CD14-positive monocyte (primary cell): Measurements from ENCODE around the gene SCYL1. TPM values are rescaled to one million over a fixed set of nuclear protein-coding genes. Genes with fewer than 3 reads are reported as not detected.
A peak's percentile ranks its signal among the peaks of the same experiment; 100 is the strongest.

Source experiments
- DNase-seq, 3 donors: peaks; one replicate each; pipeline ENCODE4 v3.0.0-alpha.2; 2011 to 2022
- H2AFZ ChIP-seq: 2 replicates; pipeline ENCODE4 v1.6.0; 2012; ENCODE audit warnings: mild to moderate bottlenecking, low read depth, low read length, inconsistent platforms; ENCODE audit not compliant: insufficient read depth, poor library complexity, severe bottlenecking
- H3K27ac ChIP-seq, 2 donors: 1 replicate in 1 of 2; 2 replicates in 1 of 2; pipeline ENCODE4 v1.5.1; 2012 to 2013; ENCODE audit warnings: low read length in 2 of 2, control low read depth in 1 of 2, inconsistent platforms in 1 of 2, low read depth in 1 of 2, mild to moderate bottlenecking in 1 of 2
- H3K27me3 ChIP-seq, 2 donors: one replicate each; pipeline versions ENCODE4 v1.6.0 to v1.6.1; 2011 to 2013; ENCODE audit warnings: low read length in 2 of 2; ENCODE audit not compliant: control insufficient read depth in 2 of 2, insufficient read depth in 2 of 2
- H3K36me3 ChIP-seq, 2 donors: replicated peaks in 1 of 2; 1 replicate in 1 of 2; 2 replicates in 1 of 2; pipeline versions ENCODE4 v1.5.1 to v1.6.1; 2012 to 2013; ENCODE audit warnings: low read length in 2 of 2, control low read depth in 1 of 2, inconsistent platforms in 1 of 2, mild to moderate bottlenecking in 1 of 2; ENCODE audit not compliant: insufficient read depth in 2 of 2, control insufficient read depth in 1 of 2
- H3K4me1 ChIP-seq, 2 donors: 1 replicate in 1 of 2; 2 replicates in 1 of 2; pipeline versions ENCODE4 v1.5.1 to v1.6.1; 2012 to 2013; ENCODE audit warnings: low read length in 2 of 2, control low read depth in 1 of 2, inconsistent platforms in 1 of 2, mild to moderate bottlenecking in 1 of 2, moderate library complexity in 1 of 2; ENCODE audit not compliant: insufficient read depth in 2 of 2, control insufficient read depth in 1 of 2
- H3K4me2 ChIP-seq: replicated peaks from 2 replicates; pipeline ENCODE3; 2012; ENCODE audit warnings: low read length, moderate library complexity, mild to moderate bottlenecking; ENCODE audit not compliant: poor library complexity, severe bottlenecking; ENCODE audit errors: extremely low read depth
- H3K4me3 ChIP-seq, 3 experiments: fragments of 200-600 bp in 1 of 3; sonication (generic) in 1 of 3; replicated peaks in 1 of 3; 1 replicate in 2 of 3; 2 replicates in 1 of 3; pipeline ENCODE4 v1.5.1; 2011 to 2013; ENCODE audit warnings: low read length in 3 of 3, mild to moderate bottlenecking in 3 of 3, control low read depth in 2 of 3, low read depth in 2 of 3, inconsistent platforms in 1 of 3, moderate library complexity in 1 of 3
- H3K79me2 ChIP-seq: 2 replicates; pipeline ENCODE4 v1.6.0; 2012; ENCODE audit warnings: mild to moderate bottlenecking, control low read depth, inconsistent platforms, low read length, moderate library complexity; ENCODE audit not compliant: insufficient read depth
- H3K9ac ChIP-seq: 2 replicates; pipeline ENCODE4 v1.6.0; 2017; ENCODE audit warnings: low read length, mild to moderate bottlenecking; ENCODE audit not compliant: insufficient read depth, poor library complexity, severe bottlenecking
- H3K9me3 ChIP-seq, 2 donors: replicated peaks in 1 of 2; 1 replicate in 1 of 2; 2 replicates in 1 of 2; pipeline versions ENCODE4 v1.5.1 to v1.6.1; 2012 to 2013; ENCODE audit warnings: low read length in 2 of 2, control low read depth in 1 of 2; ENCODE audit not compliant: control insufficient read depth in 1 of 2, insufficient read depth in 1 of 2
- H4K20me1 ChIP-seq: 2 replicates; pipeline ENCODE4 v1.6.0; 2012; ENCODE audit warnings: mild to moderate bottlenecking, low read length, control low read depth, moderate library complexity; ENCODE audit not compliant: insufficient read depth
- H3K27ac Mint-ChIP-seq, 7 donors: one replicate each; pipeline ENCODE4 v1.8.0; 2020; ENCODE audit warnings: mild to moderate bottlenecking in 7 of 7, mixed read lengths in 7 of 7, moderate library complexity in 6 of 7, inconsistent platforms in 2 of 7
- H3K27me3 Mint-ChIP-seq, 3 donors: one replicate each; pipeline ENCODE4 v1.8.0; 2021 to 2022; ENCODE audit warnings: low read depth in 3 of 3, mild to moderate bottlenecking in 3 of 3, mixed read lengths in 3 of 3, moderate library complexity in 3 of 3, inconsistent platforms in 1 of 3
- H3K36me3 Mint-ChIP-seq, 2 donors: one replicate each; pipeline ENCODE4 v1.8.0; 2020; ENCODE audit warnings: mixed read lengths in 2 of 2, inconsistent platforms in 1 of 2, mild to moderate bottlenecking in 1 of 2
- H3K4me1 Mint-ChIP-seq: one replicate; pipeline ENCODE4 v1.8.0; 2020; ENCODE audit warnings: mild to moderate bottlenecking, mixed read lengths
- H3K4me3 Mint-ChIP-seq, 2 donors: one replicate each; pipeline ENCODE4 v1.8.0; 2020; ENCODE audit warnings: mild to moderate bottlenecking in 2 of 2, mixed read lengths in 2 of 2, moderate library complexity in 1 of 2
- H3K9me3 Mint-ChIP-seq, 7 donors: one replicate each; pipeline ENCODE4 v1.8.0; 2020 to 2022; ENCODE audit warnings: mixed read lengths in 7 of 7, mild to moderate bottlenecking in 6 of 7, moderate library complexity in 6 of 7, inconsistent platforms in 2 of 7
- CTCF ChIP-seq: fragments of 200-600 bp; IDR thresholded peaks from one replicate; pipeline ENCODE4 v1.8.0; 2022; ENCODE audit warnings: antibody characterized with exemption, mild to moderate bottlenecking
- WGBS: methylation state at CpG from one replicate; pipeline ENCODE4 v1.1.5; 2013; ENCODE audit warnings: missing lambda C conversion rate; ENCODE audit not compliant: insufficient coverage; 5-methylcytosine and 5-hydroxymethylcytosine counted together
- intact Hi-C, 2 donors: fragments of 100-400 bp; cut with micrococcal nuclease; formaldehyde crosslinking; loops; one replicate each; pipeline versions ENCODE4 v1.15.0 to v1.15.1; 2023
- polyA plus RNA-seq, 3 donors: library from polyadenylated mRNA; depleted of rRNA in 1 of 3; unstranded in 2 of 3; stranded (reverse) in 1 of 3; fragments of 300-500 nt in 2 of 3; fragments of >200 nt in 1 of 3; fragmentation: Illumina TruSeq in 2 of 3; gene quantifications; 1 replicate in 2 of 3; 2 replicates in 1 of 3; pipeline ENCODE4 v1.2.3, GENCODE V29; 2012 to 2021

Gene SCYL1
- polyA plus RNA-seq, 3 donors: 18.6 to 71.6 (median 29.7) TPM

DNA sequence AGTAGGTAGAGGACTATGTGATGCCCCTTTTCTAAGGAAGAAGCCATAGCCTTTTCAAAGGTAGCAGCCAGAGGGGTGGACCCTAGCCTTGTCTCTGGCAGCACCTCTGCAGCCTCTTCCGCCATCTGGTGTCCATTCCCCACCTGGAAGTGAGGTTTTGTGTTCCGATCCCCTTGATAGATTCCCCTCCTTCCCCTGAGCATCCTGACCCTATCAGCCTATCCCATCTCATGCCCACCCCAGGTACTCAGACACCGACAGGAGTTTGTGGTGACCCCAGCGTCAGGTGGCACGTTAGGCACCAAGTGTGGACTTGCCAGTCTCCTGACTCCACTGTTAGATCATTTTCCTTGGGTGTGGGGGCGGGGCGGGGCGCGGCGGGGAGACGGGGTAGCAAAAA, 47.1 kb downstream of the SCYL1 start:
- no peak for DNase-seq
- Histone ChIP-seq H2AFZ (peak overlapping the region; percentile 4), H3K27ac (peak overlapping the region; percentile 20 to 95), H3K79me2 (peaks cover 76% of the 10 kb centered on the region), H3K4me1 (peaks cover 55 to 64% of the 10 kb centered on the region in 2 donors), H3K9me3 (no peaks in the 10 kb centered on the region), H3K9ac (peak overlapping the region; percentile 58), H3K4me3 (peak overlapping the region; percentile 31 to 100 (median 63)), H3K36me3 (no peaks in the 10 kb centered on the region), H4K20me1 (peaks cover 54% of the 10 kb centered on the region), H3K27me3 (no peaks in the 10 kb centered on the region), H3K4me2 (peak overlapping the region; percentile 97)
- Mint-ChIP-seq H3K9me3 (peaks cover 0 to 2% (median 0%) of the 10 kb centered on the region in 7 donors), H3K36me3 (peaks cover 7 to 21% of the 10 kb centered on the region in 2 donors), H3K4me1 (peaks cover 55% of the 10 kb centered on the region), H3K27me3 (no peaks in the 10 kb centered on the region), H3K4me3 (peak overlapping the region; percentile 74 to 88), H3K27ac (peak overlapping the region; percentile 90 to 98 (median 95))
- TF ChIP-seq CTCF: peak; percentile 12
- intact Hi-C loops: loop anchor here in 1 of 2 donors (1.0 to 10.0 kb wide), 3 partner anchors 16 to 547 kb away; partner anchors contain the start of genes MAP3K11, PCNX3 and SNX15
- 8% methylated on average over 4 of the region's 11 CpGs for WGBS

DNA sequence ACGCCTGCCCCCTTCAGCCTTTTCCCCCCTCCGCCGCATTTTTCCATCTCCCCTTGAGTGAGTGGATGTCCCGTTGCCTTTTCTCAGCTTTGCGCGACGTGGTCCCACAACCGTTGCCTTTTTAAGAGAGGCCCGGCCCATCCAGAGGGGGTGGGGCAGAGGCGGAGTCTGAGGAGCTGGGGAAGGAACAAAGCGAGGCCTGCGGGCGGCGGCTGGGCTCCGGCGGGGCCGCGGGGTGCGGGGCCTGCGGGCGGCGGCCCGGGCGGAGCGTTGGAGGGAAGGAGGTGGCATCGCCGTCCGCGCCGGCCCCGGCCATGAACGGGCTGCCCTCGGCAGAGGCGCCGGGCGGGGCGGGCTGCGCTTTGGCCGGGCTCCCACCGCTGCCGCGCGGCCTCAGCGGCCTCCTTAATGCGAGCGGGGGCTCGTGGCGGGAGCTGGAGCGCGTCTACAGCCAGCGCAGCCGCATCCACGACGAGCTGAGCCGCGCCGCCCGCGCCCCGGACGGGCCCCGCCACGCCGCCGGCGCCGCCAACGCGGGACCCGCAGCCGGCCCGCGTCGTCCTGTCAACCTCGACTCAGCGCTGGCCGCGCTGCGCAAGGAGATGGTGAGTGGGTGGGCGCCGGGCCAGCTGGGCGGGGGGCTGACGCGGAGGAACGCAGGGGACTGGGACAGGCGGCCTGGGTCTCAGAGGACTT, 47.6 kb downstream of the SCYL1 start, which contains the start of gene FAM89B:
FAM89B (plus strand) TSS at position 183 of the 696 bp plus-strand sequence; CDS start at position 315, 132 bp downstream.
- Histone ChIP-seq H3K27ac (peak within 1 kb of the TSS; percentile 95 to 96), H3K27me3 (no peaks in the 10 kb centered on the region), H3K36me3 (no peaks in the 10 kb centered on the region), H3K9ac (peak within 1 kb of the TSS; percentile 58), H4K20me1 (peaks cover 59% of the 10 kb centered on the region), H3K4me2 (peak within 1 kb of the TSS; percentile 97), H3K79me2 (peaks cover 78% of the 10 kb centered on the region), H3K9me3 (no peaks in the 10 kb centered on the region), H3K4me1 (peaks cover 55 to 70% of the 10 kb centered on the region in 2 donors), H3K4me3 (peak within 1 kb of the TSS; percentile 63 to 100 (median 98)), H2AFZ (peak within 1 kb of the TSS; percentile 4)
- peak; percentile 65 to 77 (median 69) for DNase-seq
- Mint-ChIP-seq H3K36me3 (peaks cover 7 to 20% of the 10 kb centered on the region in 2 donors), H3K27ac (peak within 1 kb of the TSS; percentile 90 to 98 (median 95)), H3K4me1 (peaks cover 55% of the 10 kb centered on the region), H3K4me3 (peak within 1 kb of the TSS; percentile 77 to 88), H3K27me3 (no peaks in the 10 kb centered on the region), H3K9me3 (peaks cover 0 to 2% (median 0%) of the 10 kb centered on the region in 7 donors)
- WGBS: under 1% methylated on average over 78 of the region's 86 CpGs
- intact Hi-C loops: loop anchor here in 1 of 2 donors (1.0 to 10.0 kb wide), 2 partner anchors 16 to 548 kb away; partner anchors contain the start of gene SNX15
- no peak for TF ChIP-seq CTCF
